GM18870 (cell line): ENCODE data around the gene TMEM156.
"Not testable (repeated sequence)": the region's sequence is repeated elsewhere in the genome, so short reads cannot be mapped to it uniquely, and the experiment has no call there.

Source experiments
- ATAC-seq: cut with Tn5 transposase; IDR thresholded peaks from one replicate; pipeline ENCODE4 v1.9.1; 2021; ENCODE audit warnings: moderate library complexity; ENCODE audit not compliant: unreplicated experiment

TMEM156 gene

DNA sequence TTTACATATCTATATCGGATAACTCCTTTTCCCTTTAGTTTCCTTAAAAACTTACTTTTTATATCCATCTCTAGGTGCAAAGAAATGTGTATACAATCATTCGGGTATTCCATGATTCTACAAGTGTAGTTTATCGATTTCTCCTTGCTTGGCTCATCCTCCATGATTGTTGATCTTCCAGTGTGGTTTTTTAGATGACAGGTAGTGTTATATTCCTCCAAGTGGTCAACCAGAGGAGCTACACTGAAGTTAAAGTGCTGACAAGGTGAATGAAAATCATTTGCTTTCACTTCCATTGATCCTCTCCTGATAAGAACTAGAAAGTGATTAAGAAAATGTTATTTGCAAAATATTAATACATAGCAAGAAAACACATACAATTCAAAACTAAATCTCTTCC is 38.5 kb downstream of the TMEM156 start:
- ATAC-seq = no peak

DNA sequence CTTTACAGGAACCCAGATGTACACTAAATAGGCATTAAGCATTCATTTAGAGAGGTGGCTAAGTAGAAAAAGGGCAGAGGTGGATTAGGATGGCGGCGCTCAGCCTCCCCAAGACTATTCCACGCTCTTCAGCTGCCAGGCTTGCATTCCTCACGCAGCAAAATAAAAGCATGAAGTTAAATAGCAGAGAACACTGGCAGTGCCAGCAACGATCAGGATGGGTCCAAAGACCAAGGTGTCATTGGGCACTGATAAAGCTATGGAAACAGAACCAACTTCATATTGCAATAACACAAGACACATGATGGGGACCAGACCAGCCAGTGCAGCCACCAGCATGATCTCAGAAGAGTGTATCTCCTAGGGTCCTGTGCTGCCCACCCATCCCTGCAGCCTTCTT is 42.0 kb downstream of the TMEM156 start:
- ATAC-seq = no peak

DNA sequence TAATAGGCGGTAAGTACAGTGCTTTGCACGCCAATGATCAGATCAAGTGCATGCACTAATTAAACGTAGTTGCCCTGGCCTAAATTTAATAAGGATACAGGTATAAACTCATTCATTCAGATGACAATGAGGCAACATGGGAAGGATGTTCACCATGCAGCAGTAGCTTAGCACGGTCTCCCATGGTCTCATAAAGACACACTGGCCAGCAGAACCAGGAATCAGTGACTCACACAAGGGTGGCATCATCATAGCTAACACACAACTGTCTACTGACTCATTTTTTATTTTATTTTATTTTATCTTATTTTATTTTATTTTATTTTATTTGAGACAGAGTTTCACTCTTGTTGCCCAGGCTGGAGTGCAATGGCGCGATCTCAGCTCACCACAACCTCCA is 42.7 kb downstream of the TMEM156 start:
- ATAC-seq = no peak

DNA sequence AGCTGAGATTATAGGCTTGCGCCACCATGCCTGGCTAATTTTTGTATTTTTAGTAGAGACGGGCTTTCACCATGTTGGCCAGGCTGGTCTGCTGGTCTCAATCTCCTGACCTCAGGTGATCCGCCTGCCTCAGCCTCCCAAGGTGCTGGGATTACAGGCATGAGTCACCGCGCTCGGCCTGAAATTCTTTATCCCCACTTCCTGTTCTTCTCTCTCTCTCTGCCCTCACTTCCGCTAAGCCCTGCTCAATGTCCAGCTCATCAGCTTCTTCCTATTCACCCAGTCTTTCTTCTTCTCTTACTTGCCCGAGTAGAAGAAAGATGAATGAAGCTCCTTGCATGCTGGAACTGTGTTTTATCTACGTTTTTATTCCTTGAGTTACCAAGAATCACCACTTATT is 43.9 kb downstream of the TMEM156 start:
- ATAC-seq = not testable (repeated sequence)

DNA sequence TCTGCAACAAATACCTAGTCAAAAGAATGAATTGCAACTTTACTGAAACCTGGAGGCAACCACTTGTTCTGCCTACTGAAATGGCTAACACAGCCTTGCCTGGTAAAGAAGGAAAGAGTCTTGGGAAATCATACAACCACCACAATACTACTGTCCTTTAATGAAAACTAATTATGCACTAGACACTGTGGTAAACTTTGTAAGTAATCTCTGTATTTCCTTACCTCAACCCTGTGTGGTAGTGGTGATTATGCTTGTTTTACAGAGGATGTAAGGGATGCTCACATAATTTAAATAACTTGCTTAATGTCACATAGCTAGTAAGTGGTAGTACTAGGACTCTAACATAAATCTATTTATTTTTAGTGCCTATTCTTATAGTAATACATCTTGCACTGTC is 44.7 kb downstream of the TMEM156 start:
- ATAC-seq = no peak

DNA sequence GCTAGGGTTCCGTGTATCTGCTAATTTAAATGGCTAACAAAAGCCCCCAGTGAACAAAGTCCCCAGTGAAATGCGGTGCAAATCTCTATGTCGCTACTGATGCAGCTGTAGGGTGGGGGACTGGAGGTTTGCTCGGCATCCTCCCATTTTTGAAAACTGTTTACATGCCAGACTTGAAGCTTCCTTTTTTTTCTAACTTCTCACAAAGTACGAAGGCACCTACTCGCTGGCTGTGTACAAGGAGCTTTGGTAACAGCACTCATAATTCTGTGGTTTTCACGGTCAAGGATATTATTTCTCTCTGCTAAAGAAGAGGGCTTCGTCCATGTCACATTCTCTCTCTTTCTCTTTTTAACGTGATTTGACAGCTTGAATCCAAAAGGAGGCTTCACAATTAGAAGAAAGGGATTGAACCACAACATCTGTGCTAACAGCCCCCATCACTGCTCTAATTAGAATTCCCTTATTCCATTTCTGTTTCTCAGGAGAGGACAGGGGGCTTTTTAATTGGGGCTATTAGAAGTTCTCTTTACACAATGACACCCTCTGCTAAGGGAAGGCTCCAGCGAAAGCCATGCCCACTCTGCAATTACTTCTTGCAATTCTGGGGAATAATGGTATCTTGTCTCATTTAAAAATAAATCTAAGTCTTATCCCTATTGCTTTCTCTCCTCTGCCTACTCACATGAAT is 46.7 kb downstream of the TMEM156 start:
- no peak for ATAC-seq

DNA sequence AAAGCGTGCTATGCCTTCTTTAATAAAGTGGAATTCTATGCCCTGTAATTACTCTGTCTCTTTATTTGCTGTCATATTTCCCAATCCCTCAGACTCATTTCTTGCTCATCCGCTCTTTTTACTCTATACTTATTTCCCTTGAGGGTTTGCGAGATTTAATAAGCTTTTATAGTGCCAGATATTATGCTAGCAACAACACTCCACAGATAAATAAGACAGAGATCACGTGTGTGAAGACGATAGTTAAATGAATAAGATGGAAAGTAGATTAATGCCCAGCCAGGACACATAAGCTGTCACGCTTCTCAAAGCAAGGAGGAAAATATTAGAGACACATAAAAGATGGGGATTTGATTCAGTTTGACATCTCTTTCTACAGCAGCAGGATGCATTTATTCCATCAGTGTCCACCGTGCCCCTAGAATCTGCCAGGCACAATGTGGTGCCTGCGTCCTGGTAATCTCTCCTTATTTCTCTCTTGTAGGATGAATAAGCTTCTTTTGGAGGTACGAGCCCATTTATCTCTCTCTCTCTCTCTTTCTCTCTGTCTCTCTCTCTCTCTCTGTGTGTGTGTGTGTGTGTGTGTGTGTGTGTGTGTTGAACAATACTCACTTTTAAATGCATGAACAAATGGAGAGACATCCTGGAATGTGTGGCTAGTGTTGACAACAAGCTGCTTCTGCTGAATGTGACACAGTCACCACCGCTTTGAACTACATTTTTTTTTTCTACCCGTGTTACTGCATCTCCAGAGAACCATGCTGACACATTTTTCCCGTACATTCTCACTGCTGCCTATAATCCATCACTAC is 48.2 kb downstream of the TMEM156 start:
- no peak for ATAC-seq

DNA sequence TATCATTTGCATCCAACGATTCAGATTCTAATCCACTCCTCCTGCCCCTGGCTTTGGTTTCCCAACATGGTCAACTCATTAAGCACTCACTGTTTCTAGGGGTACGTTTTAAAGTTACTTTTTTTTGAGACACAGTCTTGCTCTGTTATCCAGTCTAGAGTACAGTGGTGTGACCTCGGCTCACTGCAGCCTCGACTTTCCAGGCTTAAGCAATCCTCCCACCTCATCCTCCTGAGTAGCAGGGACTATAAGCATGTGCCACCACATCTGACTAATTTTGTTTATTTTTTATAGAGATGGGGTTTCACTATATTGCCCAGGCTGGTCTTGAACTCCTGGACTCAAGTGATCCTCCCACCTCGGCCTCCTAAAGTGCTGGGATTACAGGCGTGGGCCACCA is 48.9 kb downstream of the TMEM156 start:
- ATAC-seq = no peak

DNA sequence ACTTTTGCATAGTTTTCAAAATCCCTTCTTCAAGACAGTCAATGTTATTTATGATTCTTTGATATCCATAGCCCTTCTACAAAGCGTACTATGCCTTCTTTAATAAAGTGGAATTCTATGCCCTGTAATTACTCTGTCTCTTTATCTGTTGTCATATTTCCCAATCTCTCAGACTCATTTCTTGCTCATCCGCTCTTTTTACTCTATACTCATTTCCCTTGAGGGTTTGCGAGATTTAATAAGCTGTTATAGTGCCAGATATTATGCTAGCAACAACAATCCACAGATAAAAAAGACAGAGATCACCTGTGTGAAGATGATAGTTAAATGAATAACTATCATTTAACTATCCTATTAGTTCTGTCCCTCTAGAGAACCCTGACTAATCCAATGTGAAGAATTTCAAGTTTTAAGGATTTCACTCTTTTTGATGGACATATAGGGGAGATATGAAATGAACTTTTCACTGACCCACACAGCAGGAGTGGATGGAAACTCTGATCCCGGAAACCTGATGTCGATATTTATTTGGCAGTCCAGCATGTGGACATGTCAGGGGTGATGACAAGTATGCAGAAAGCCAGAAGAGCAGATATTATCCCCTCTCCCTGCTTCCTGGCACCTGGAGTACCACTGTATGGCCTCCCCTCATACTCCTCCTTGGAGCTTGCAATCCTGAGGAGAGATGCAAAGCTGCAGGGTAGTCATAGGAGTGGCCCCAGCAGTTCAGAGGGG is 49.7 kb downstream of the TMEM156 start:
- no peak for ATAC-seq

DNA sequence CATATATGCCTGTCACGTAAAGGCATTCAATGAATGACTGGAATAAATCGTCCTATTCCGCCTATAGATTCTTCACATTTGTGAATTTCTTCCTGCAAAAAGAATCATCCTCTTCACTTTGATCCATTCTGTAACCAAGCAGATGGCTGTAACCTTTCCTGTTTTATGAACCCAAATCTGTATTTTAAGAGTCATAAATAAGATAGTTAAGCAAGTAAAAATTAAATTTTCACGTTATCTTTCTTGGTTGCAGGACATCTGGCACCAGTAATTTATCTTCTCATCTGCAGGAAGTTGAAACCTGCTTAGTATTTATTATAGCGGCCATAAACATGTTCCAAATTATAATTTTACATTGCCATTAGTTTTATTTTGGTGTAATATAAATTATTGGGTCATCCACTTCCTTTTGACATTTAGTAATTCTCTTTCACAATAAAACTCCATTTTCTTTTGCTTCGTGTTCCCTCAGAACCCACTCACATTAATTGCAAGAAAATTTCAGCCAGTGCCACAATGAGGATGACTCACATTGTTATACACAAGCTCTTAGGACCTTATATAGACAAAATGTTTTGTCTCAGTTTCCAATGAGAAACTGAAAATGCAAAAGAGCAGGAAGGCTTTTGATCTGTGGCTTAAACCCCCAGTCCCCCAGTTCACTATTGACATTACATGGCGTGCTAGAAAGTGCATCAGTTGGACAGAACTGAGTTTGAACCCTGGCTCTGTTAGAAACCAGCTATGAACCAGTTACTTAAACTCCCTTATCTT is 51.1 kb downstream of the TMEM156 start:
- no peak for ATAC-seq

DNA sequence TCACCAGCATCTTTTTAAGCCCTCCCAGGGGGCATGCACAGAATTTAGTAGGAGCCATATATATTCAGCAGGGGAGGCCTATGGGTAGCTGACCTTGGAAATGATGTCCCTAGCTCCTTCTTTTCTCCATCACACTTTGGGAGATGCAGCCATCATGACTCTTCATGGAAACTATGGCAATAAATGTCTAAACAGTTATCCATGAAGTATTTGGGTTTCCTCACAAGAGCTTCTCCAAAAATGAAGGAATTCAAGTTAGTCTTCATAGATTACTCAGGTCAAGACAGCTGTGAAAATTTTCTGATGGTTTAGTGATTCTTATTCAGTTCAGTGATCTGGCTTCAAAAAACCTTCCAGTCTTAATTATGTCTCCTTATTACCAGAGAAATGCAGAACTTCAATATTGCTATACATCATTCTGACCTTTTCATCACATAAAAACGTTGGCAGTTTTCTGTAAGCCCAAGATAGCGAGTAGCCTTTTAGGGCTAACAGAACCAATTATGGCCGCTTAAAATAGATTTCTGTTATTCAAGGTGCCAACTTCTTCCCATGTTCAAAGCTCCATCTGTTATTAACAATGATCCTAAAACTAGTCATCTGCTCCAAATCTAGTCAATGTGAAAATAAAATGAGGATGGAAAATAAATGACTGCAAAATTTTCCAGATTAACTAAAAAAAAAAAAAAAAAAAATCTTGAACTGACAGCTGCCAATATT is 52.5 kb downstream of the TMEM156 start:
- no peak for ATAC-seq

DNA sequence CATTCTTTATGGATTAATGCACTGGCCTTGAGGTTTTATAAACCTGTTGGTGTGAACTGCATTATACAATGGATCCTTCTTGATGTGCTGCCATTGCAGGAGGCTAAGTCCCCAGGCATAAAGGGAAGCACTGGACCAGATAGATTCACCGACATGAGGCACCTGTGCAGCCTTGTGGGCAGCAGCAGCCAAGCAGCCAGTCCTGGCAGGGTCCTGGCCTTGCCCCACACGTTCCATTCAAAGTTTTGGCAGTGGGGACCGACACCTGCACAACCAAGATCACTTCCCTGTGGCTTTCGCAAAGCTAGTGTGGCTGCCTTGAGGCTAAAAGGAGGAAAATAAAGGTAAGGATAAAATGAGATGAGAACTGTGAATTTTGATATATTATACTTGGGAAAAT is 53.1 kb downstream of the TMEM156 start:
- ATAC-seq = no peak

DNA sequence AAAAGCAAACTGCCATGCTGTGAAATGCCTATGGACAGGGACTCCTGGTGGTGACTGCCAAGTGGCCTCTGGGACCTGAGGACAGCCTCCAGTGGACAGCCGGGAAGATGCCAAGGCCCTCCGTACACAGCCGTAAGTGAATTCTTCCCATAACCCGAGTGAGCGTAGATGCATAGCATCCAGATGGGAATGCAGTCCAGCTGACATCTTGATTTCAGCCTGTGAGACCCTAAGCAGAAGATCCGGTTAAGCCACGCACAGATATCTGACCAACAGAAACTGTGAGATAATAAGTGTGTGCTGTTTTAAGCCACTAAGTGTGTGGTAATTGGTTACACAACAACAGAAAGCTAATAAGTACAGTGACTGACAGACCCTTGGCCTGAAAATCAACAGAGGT is 55.9 kb downstream of the TMEM156 start:
- no peak for ATAC-seq

DNA sequence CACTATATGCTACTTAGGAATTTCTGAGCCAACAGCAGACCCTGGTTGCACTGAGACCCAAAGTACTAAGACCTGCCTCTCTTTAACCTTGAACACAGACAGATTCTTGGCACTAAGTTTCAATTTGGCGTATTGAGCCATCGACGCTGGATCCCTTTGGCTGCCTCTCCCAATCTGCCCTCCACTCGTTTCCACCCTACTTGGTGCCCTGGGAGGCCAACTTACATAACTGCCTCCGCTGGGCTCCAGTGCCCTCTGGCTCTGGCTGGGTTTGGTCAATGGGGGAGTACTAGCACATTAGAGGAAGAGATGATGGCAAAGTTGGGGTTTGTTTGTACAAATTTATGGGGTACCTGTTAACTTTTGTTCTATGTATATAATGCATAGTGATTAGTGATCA is 63.5 kb downstream of the TMEM156 start:
- no peak for ATAC-seq

DNA sequence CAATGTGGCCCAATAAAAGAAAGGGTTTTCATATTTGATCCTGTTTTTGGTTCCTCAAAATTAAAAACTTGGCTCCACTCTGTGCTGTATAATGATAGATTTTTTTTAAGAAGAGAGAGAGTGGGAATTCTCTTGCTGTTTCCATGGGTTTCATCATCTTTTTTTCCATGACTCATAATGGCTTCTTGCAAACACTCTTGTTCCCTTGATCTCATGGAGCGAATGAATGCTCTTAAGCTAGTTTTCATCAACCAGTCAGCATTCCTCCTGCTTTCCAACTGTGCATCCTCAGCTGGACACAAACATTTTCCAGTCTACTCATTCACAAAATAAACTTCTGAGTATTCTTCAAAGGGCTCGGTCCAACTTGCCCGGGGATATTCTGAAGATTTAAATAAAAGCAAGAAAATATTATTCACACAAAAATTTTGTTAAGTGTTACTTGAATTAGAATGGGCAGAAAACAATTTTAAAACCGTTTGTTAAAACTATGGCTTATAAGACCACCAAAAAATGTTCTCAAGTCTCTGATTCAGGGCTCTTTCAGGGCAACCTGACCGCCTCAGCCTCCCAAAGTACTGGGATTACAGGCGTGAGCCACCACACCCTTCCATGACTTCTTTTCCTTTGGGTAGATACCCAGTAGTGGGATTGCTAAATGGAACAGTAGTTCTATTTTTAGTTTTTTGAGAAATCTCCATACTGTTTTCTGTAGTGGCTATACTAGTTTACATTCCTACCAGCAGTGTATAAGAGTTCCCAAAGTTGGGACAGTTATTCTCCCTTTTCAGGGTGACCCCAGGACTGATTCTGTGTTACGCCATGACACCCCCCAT is 64.7 kb downstream of the TMEM156 start:
- no peak for ATAC-seq

DNA sequence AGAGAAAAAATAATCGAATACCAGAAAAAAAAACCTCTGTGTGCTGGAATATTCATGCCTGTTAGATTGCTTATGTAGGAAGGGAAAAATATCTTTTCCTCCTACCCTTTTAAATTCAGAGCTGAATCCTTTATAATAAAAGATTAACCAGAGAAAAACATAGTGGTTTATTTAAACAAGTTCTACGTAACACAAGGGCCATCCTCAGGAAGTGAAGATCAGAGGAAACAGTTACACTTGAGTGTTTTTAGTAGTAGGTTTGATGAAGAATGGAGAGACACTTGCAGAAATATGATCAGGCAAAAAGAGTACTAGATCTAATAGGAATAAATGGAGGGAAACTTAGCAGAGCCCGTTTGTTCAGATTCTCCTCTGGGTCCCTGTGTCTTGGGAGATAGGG is 66.3 kb downstream of the TMEM156 start:
- ATAC-seq = no peak

DNA sequence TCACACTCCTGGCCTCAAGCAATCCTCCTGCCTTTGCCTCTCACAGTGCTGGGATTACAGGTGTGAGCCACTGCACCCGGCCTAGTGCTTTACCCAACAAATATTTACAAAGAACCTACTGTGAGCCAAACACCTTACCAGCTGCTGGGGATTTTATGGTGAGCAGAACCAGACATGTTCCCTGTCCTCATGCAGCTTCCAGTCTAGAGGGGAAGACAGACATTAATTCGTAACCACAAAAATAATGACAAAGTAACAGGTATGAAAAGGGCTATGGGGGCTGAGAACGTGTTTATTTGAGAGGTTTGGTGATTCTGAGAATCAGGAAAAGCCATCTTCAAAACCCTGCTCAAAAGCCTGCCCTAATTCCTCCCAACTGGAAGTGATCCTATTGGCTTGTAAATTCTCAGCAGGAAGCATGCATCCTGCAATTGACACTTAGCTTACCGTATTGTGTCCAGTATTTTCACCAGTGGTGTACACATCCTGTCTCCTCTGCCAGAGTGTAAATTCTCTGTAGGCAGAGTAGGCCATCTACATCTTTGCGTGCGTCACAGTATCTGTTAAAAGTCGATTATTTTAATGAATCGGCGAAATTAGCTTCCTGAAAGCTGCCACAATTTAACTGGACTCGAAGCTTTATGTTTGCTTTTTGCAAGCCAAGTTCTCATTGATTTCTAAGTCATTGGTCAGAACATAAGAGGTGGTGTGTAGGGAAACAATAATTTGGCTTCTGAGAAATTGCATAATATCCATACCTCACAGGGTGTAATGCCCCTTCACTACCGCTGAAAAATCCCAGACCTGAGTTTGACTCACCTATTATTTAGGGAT is 67.0 kb downstream of the TMEM156 start:
- no peak for ATAC-seq

DNA sequence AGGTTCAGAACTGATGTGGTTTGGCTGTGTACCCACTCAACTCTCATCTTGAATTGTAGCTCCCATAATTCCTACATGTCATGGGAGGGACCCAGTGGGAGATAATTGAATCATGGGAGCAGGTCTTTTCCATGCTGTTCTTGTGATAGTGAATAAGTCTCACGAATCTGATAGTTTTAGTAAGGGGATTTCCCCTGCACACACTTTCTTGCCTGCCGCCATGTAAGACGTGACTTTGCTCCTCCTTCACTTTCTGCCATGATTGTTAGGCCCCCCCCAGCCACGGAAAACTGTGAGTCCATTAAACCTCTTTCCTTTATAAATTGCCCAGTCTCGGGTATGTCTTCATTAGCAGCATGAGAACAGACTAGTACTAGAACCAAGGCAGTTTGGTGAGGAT is 73.0 kb downstream of the TMEM156 start:
- ATAC-seq = not testable (repeated sequence)
